ENCODE data around the gene GRIP1.
A peak's percentile ranks its signal among the peaks of the same experiment; 100 is the strongest.

Gene GRIP1

DNA sequence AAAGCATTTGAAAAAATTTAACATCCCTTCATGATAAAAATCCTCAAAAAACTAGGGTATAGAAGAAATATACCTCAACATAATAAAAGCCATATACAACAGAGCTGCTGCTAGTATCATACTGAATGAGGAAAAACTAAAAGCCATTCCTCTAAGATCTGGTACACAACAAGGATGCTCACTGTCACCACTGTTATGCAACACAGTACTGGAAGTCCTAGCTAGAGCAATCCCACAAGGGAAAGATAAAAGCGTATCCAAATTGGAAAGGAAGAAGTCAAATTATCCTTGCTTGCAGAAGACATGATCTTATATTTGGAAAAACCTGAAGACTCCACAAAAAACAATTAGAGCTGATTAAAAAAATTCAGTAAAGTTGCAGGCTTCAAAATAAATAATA is 261.7 kb downstream of the GRIP1 start:
- no peaks in the 10 kb centered on the region for H3K27me3 Mint-ChIP-seq (ENCODE audit: low read depth)
- TF ChIP-seq, protein P1, sequence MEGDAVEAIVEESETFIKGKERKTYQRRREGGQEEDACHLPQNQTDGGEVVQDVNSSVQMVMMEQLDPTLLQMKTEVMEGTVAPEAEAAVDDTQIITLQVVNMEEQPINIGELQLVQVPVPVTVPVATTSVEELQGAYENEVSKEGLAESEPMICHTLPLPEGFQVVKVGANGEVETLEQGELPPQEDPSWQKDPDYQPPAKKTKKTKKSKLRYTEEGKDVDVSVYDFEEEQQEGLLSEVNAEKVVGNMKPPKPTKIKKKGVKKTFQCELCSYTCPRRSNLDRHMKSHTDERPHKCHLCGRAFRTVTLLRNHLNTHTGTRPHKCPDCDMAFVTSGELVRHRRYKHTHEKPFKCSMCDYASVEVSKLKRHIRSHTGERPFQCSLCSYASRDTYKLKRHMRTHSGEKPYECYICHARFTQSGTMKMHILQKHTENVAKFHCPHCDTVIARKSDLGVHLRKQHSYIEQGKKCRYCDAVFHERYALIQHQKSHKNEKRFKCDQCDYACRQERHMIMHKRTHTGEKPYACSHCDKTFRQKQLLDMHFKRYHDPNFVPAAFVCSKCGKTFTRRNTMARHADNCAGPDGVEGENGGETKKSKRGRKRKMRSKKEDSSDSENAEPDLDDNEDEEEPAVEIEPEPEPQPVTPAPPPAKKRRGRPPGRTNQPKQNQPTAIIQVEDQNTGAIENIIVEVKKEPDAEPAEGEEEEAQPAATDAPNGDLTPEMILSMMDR (IDR thresholded peaks at IDR 0.05; ENCODE audit: unreplicated experiment in 3 of 3) = no peak
- H3K27ac Mint-ChIP-seq = no peak overlapping the region
- peaks cover 27% of the 10 kb centered on the region for H3K9me3 Mint-ChIP-seq
- H3K36me3 Mint-ChIP-seq (ENCODE audit: low read depth) = peaks cover 63% of the 10 kb centered on the region
- no peaks in the 10 kb centered on the region for H3K4me1 Mint-ChIP-seq
- H3K4me3 Mint-ChIP-seq = no peak overlapping the region

DNA sequence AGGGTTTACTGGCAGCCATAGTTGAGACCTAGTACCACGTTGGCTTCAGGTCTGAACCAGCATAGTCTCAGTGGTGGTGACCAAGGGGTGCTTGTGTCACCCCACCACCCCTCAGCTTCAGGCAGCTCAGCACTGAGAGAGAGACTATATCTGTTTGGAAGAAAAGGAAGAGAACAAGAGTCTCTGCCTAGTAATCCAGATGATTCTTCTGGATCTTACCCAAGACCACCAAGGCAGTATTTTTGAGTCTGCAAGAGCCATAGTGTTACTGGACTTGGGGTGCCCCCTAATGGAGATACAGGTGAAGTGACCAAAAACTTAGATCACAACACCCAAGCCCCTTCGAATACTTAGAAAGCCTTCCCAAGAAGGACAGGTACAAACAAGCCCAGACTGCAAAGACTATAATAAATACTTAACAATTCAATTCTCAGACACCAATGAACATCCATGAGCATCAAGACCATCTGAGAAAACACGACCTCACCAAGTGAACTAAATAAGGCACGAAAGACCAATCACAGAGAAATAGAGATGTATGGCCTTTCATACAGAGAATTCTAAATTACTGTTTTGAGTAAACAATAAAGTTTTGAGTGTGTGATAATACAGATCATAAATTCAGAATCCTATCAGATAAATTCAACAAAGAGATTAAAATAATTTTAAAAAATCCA is 269.5 kb downstream of the GRIP1 start:
- peaks cover 30% of the 10 kb centered on the region for H3K9me3 Mint-ChIP-seq
- H3K27ac Mint-ChIP-seq = no peak overlapping the region
- TF ChIP-seq, protein P1 (IDR thresholded peaks at IDR 0.05; ENCODE audit: unreplicated experiment in 3 of 3) = peak in 2 of 3 experiments; percentile 19 to 34

GRCh38 chr12:66405395-66405794 is 273.5 kb downstream of the GRIP1 start:
- TF ChIP-seq, protein P1 (IDR thresholded peaks at IDR 0.05; ENCODE audit: unreplicated experiment in 3 of 3) = no peak
- Mint-ChIP-seq H3K4me3 (no peak overlapping the region), H3K9me3 (peaks cover 5% of the 10 kb centered on the region), H3K27ac (no peak overlapping the region), H3K36me3 (ENCODE audit: low read depth) (peaks cover 15% of the 10 kb centered on the region), H3K27me3 (ENCODE audit: low read depth) (peaks cover 8% of the 10 kb centered on the region), H3K4me1 (peaks cover 13% of the 10 kb centered on the region)

More for the DNA sequence above, 269.5 kb downstream of the GRIP1 start:
- no peaks in the 10 kb centered on the region for H3K4me1 Mint-ChIP-seq
- no peak overlapping the region for H3K4me3 Mint-ChIP-seq
- peaks cover 5% of the 10 kb centered on the region for H3K27me3 Mint-ChIP-seq (ENCODE audit: low read depth)
- H3K36me3 Mint-ChIP-seq (ENCODE audit: low read depth) = peaks cover 45% of the 10 kb centered on the region

- H3K4me1 Mint-ChIP-seq = peaks cover 28% of the 10 kb centered on the region
- no peak overlapping the region for H3K4me3 Mint-ChIP-seq
- no peak overlapping the region for H3K27ac Mint-ChIP-seq
- H3K27me3 Mint-ChIP-seq (ENCODE audit: low read depth) = peaks cover 8% of the 10 kb centered on the region
- no peaks in the 10 kb centered on the region for H3K9me3 Mint-ChIP-seq
- H3K36me3 Mint-ChIP-seq (ENCODE audit: low read depth) = peaks cover 6% of the 10 kb centered on the region
- TF ChIP-seq, protein P1 (IDR thresholded peaks at IDR 0.05; ENCODE audit: unreplicated experiment in 3 of 3) = no peak
Measured at GRCh38 chr12:66403746-66404145, 275.1 kb downstream of the GRIP1 start.

DNA sequence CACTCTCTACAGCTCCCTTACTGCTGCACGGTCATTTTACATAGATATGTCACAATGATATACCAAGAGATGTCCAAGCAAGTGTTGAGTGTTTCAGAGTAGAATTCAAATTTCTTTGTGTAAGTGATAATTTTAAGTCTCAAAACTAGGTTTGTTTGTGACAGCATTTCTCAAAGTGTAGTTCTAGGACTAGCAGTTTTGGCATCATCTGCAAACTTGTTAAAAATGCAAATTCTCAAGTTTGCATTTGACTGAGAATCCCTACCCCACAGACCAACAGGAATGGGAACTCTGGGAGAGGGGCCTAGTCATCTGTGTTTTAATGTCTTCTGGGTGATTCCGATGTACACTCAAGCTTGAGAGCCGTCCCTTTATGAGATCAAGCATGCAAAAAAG is 279.0 kb downstream of the GRIP1 start:
- TF ChIP-seq, protein P1 (IDR thresholded peaks at IDR 0.05; ENCODE audit: unreplicated experiment in 3 of 3) = no peak
- Mint-ChIP-seq H3K4me1 (peaks cover 29% of the 10 kb centered on the region), H3K4me3 (no peak overlapping the region), H3K27ac (peak overlapping the region; percentile 18 to 75 (median 26)), H3K36me3 (ENCODE audit: low read depth) (no peaks in the 10 kb centered on the region), H3K9me3 (no peaks in the 10 kb centered on the region), H3K27me3 (ENCODE audit: low read depth) (peaks cover 4% of the 10 kb centered on the region)

Measured in nephron (organoid).